Liver (tissue), 9 donors: ENCODE data around the gene FREM3. TPM values are rescaled to one million over a fixed set of nuclear protein-coding genes. Genes with fewer than 3 reads are reported as not detected.
"Not testable (repeated sequence)": the region's sequence is repeated elsewhere in the genome, so short reads cannot be mapped to it uniquely, and the experiment has no call there.

Experiments
- DNase-seq: peaks from one replicate; pipeline ENCODE4 v3.0.0-alpha.2; 2017; ENCODE audit warnings: low spot score
- H3K27ac ChIP-seq, 2 donors: one replicate each; pipeline ENCODE4 v1.7.0; 2013; ENCODE audit warnings: inconsistent platforms in 2 of 2, low read length in 2 of 2, control low read depth in 1 of 2, low read depth in 1 of 2, mild to moderate bottlenecking in 1 of 2
- H3K27me3 ChIP-seq, 4 donors: one replicate each; pipeline versions ENCODE4 v1.6.1 to v1.7.0; 2013; ENCODE audit warnings: low read length in 3 of 4, inconsistent platforms in 1 of 4, mild to moderate bottlenecking in 1 of 4, moderate library complexity in 1 of 4; ENCODE audit not compliant: control insufficient read depth in 4 of 4, insufficient read depth in 4 of 4
- H3K36me3 ChIP-seq, 4 donors: one replicate each; pipeline versions ENCODE4 v1.6.1 to v1.7.0; 2013; ENCODE audit warnings: low read length in 3 of 4, mild to moderate bottlenecking in 3 of 4, low read depth in 1 of 4, moderate library complexity in 1 of 4; ENCODE audit not compliant: control insufficient read depth in 4 of 4, insufficient read depth in 3 of 4
- H3K4me1 ChIP-seq, 4 donors: one replicate each; pipeline versions ENCODE4 v1.6.1 to v1.7.0; 2013; ENCODE audit warnings: low read length in 3 of 4, mild to moderate bottlenecking in 3 of 4, moderate library complexity in 1 of 4; ENCODE audit not compliant: control insufficient read depth in 4 of 4, insufficient read depth in 4 of 4
- H3K4me3 ChIP-seq, 3 donors: one replicate each; pipeline versions ENCODE4 v1.6.1 to v1.7.0; 2013; ENCODE audit warnings: low read length in 3 of 3, control low read depth in 1 of 3, low read depth in 1 of 3, mild to moderate bottlenecking in 1 of 3
- H3K9ac ChIP-seq, 2 donors: one replicate each; pipeline ENCODE4 v1.7.0; 2013; ENCODE audit warnings: low read length in 2 of 2, mild to moderate bottlenecking in 2 of 2, moderate library complexity in 2 of 2, control low read depth in 1 of 2, low read depth in 1 of 2
- H3K9me3 ChIP-seq, 4 donors: one replicate each; pipeline versions ENCODE4 v1.6.1 to v1.7.0; 2013; ENCODE audit warnings: low read length in 3 of 4; ENCODE audit not compliant: control insufficient read depth in 4 of 4
- ATF3 ChIP-seq: IDR thresholded peaks from 2 replicates; pipeline ENCODE4 v1.6.1; 2016; ENCODE audit warnings: antibody characterized with exemption
- CTCF ChIP-seq: fragments of 150-350 bp; IDR thresholded peaks from 2 replicates; pipeline ENCODE4 v1.5.1; 2017; ENCODE audit warnings: improper control_type of control experiment, low read depth, low read length; ENCODE audit not compliant: missing input control
- EGR1 ChIP-seq, 2 donors: IDR thresholded peaks; 2 replicates each; pipeline ENCODE4 v1.6.1; 2016 to 2018; ENCODE audit warnings: antibody characterized with exemption in 2 of 2, low read depth in 2 of 2
- FOXA1 ChIP-seq: IDR thresholded peaks from 2 replicates; pipeline ENCODE4 v1.6.1; 2016; ENCODE audit warnings: antibody characterized with exemption
- FOXA2 ChIP-seq: IDR thresholded peaks from 2 replicates; pipeline ENCODE4 v1.6.1; 2016; ENCODE audit warnings: antibody characterized with exemption
- GABPA ChIP-seq, 2 donors: IDR thresholded peaks in 1 of 2; conservative IDR thresholded peaks in 1 of 2; 2 replicates each; pipeline ENCODE4 v1.6.1; 2016; ENCODE audit warnings: antibody characterized with exemption in 2 of 2, mild to moderate bottlenecking in 1 of 2, moderate library complexity in 1 of 2
- HNF4A ChIP-seq, 2 donors: conservative IDR thresholded peaks; 2 replicates each; pipeline ENCODE4 v1.6.1; 2016; ENCODE audit warnings: antibody characterized with exemption in 2 of 2, mild to moderate bottlenecking in 2 of 2
- HNF4G ChIP-seq: IDR thresholded peaks from 2 replicates; pipeline ENCODE4 v1.6.1; 2016; ENCODE audit warnings: antibody characterized with exemption
- JUND ChIP-seq, 2 donors: IDR thresholded peaks; 2 replicates each; pipeline ENCODE4 v1.6.1; 2016; ENCODE audit warnings: antibody characterized with exemption in 2 of 2
- MAX ChIP-seq: IDR thresholded peaks from 2 replicates; pipeline ENCODE4 v1.6.1; 2016; ENCODE audit warnings: antibody characterized with exemption
- NR2F2 ChIP-seq: IDR thresholded peaks from 2 replicates; pipeline ENCODE4 v1.6.1; 2016; ENCODE audit warnings: antibody characterized with exemption
- RAD21 ChIP-seq, 2 donors: IDR thresholded peaks; 2 replicates each; pipeline ENCODE4 v1.6.1; 2016; ENCODE audit warnings: antibody characterized with exemption in 2 of 2, mild to moderate bottlenecking in 2 of 2
- REST ChIP-seq: IDR thresholded peaks from 2 replicates; pipeline ENCODE4 v1.6.1; 2016; ENCODE audit warnings: antibody characterized with exemption, mild to moderate bottlenecking
- RXRA ChIP-seq, 2 donors: IDR thresholded peaks; 2 replicates each; pipeline ENCODE4 v1.6.1; 2017 to 2018; ENCODE audit warnings: antibody characterized with exemption in 2 of 2, mild to moderate bottlenecking in 1 of 2
- SP1 ChIP-seq: IDR thresholded peaks from 2 replicates; pipeline ENCODE4 v1.6.1; 2018; ENCODE audit warnings: antibody characterized with exemption, mild to moderate bottlenecking
- TAF1 ChIP-seq: conservative IDR thresholded peaks from 2 replicates; pipeline ENCODE4 v1.6.1; 2016; ENCODE audit warnings: antibody characterized with exemption, mild to moderate bottlenecking
- YY1 ChIP-seq: IDR thresholded peaks from 2 replicates; pipeline ENCODE4 v1.6.1; 2016; ENCODE audit warnings: antibody characterized with exemption, mild to moderate bottlenecking
- ZBTB33 ChIP-seq: IDR thresholded peaks from 2 replicates; pipeline ENCODE4 v1.6.1; 2016; ENCODE audit warnings: antibody characterized with exemption
- WGBS: extraction: QIAGEN DNeasy Blood & Tissue Kit; methylation state at CpG from one replicate; pipeline ENCODE4 v1.1.7; 2013; 5-methylcytosine and 5-hydroxymethylcytosine counted together
- polyA plus RNA-seq, 2 donors: library from polyadenylated mRNA; stranded (reverse) in 1 of 2; unstranded in 1 of 2; fragments of 200-250 nt in 1 of 2; fragments of >200 nt in 1 of 2; fragmentation: Nextera tagmentation in 1 of 2; extraction: Ambion mirVana in 1 of 2; gene quantifications; one replicate each; pipeline versions ENCODE4 v1.2.1 to v1.2.3, GENCODE V29; 2013 to 2015
- total RNA-seq, 2 donors: library from RNA; depleted of rRNA; stranded (reverse); fragments of >200 nt; gene quantifications; one replicate each; pipeline ENCODE4 v1.2.3, GENCODE V29; 2014
- donor health status: healthy.
- donor health status: healthy.
- donor health status: healthy.
- donor health status: healthy.
- donor health status: healthy.

The FREM3 gene
- total and polyA plus RNA-seq, 4 donors: not detected

- Histone ChIP-seq H3K27ac (no peak overlapping the region), H3K27me3 (no peaks in the 10 kb centered on the region), H3K9ac (no peak overlapping the region), H3K36me3 (peaks cover 8 to 63% (median 59%) of the 10 kb centered on the region in 4 donors), H3K4me3 (no peak overlapping the region), H3K9me3 (no peaks in the 10 kb centered on the region), H3K4me1 (peaks cover 0 to 3% (median 0%) of the 10 kb centered on the region in 4 donors)
- no peak for TF ChIP-seq CTCF
- no peak for TF ChIP-seq RXRA (IDR thresholded peaks at IDR 0.05)
- DNase-seq: no peak
- 93% methylated on average over 2 of the region's 2 CpGs for WGBS
Observed at GRCh38 chr4:143531788-143532491, 168.5 kb downstream of the FREM3 start.

GRCh38 chr4:143531380-143531779 is 169.1 kb downstream of the FREM3 start:
- 68% methylated on average over 1 of the region's 1 CpG for WGBS
- Histone ChIP-seq H3K36me3 (peaks cover 7 to 59% (median 55%) of the 10 kb centered on the region in 4 donors), H3K4me3 (no peak overlapping the region), H3K9ac (no peak overlapping the region), H3K4me1 (peaks cover 0 to 3% (median 0%) of the 10 kb centered on the region in 4 donors), H3K27me3 (no peaks in the 10 kb centered on the region), H3K27ac (no peak overlapping the region), H3K9me3 (no peaks in the 10 kb centered on the region)
- no peak for DNase-seq
- TF ChIP-seq NR2F2 (no peak), TAF1 (no peak), FOXA2 (no peak), GABPA (IDR thresholded peaks at IDR 0.05 in 1 of 2, conservative IDR thresholded peaks at IDR 0.05 in 1 of 2) (no peak), REST (no peak), ATF3 (no peak), EGR1 (IDR thresholded peaks at IDR 0.05; ENCODE audit: low read depth in 2 of 2) (no peak), YY1 (no peak), MAX (no peak), RXRA (IDR thresholded peaks at IDR 0.05) (no peak), RAD21 (IDR thresholded peaks at IDR 0.05) (peak; percentile 47 to 63), CTCF (peak; percentile 10), JUND (IDR thresholded peaks at IDR 0.05) (no peak), HNF4A (conservative IDR thresholded peaks at IDR 0.05) (no peak), SP1 (no peak), HNF4G (no peak), FOXA1 (no peak), ZBTB33 (no peak)

GRCh38 chr4:143528046-143528445 is 172.4 kb downstream of the FREM3 start:
- H3K9me3 ChIP-seq, H3K27me3 ChIP-seq, H3K9ac ChIP-seq, DNase-seq, H3K4me3 ChIP-seq, H3K4me1 ChIP-seq, H3K27ac ChIP-seq: not testable (repeated sequence)
- WGBS: 97% methylated on average over 4 of the region's 4 CpGs
- peaks cover 4 to 53% (median 45%) of the 10 kb centered on the region in 4 donors for H3K36me3 ChIP-seq
